HG03521 (cell line): ENCODE results near the gene KCNE2.
"Not testable (repeated sequence)": the region's sequence is repeated elsewhere in the genome, so short reads cannot be mapped to it uniquely, and the experiment has no call there.

ENCODE experiments used
- ATAC-seq: cut with Tn5 transposase; IDR thresholded peaks from one replicate; pipeline ENCODE4 v1.9.1; 2021; ENCODE audit warnings: mild to moderate bottlenecking, moderate library complexity; ENCODE audit not compliant: unreplicated experiment

The KCNE2 gene

GRCh38 chr21:34352556-34352955 lies 11.2 kb upstream of the KCNE2 start:
- no peak for ATAC-seq

GRCh38 chr21:34353182-34353581 lies 10.6 kb upstream of the KCNE2 start:
- no peak for ATAC-seq

GRCh38 chr21:34354836-34355235 lies 9.0 kb upstream of the KCNE2 start:
- ATAC-seq: no peak

- no peak for ATAC-seq
Observed at GRCh38 chr21:34355570-34355969, 8.2 kb upstream of the KCNE2 start.

- no peak for ATAC-seq
Observed at GRCh38 chr21:34357889-34358288, 5.9 kb upstream of the KCNE2 start.

GRCh38 chr21:34358866-34359265 lies 4.9 kb upstream of the KCNE2 start:
- ATAC-seq: no peak

- no peak for ATAC-seq
Observed at GRCh38 chr21:34360488-34361241, 3.1 kb upstream of the KCNE2 start.

GRCh38 chr21:34362136-34362444 lies 1.7 kb upstream of the KCNE2 start:
- no peak for ATAC-seq

- no peak for ATAC-seq
Observed at GRCh38 chr21:34362670-34363069, 1.1 kb upstream of the KCNE2 start.

- no peak for ATAC-seq
Observed at GRCh38 chr21:34364921-34365320, 1.1 kb downstream of the KCNE2 start.

- ATAC-seq: no peak
Observed at GRCh38 chr21:34365809-34366208, 2.0 kb downstream of the KCNE2 start.

- no peak for ATAC-seq
Observed at GRCh38 chr21:34367320-34367935, 3.6 kb downstream of the KCNE2 start.

GRCh38 chr21:34369741-34370140 lies 5.9 kb downstream of the KCNE2 start:
- ATAC-seq: no peak

GRCh38 chr21:34372321-34372720 lies 8.5 kb downstream of the KCNE2 start:
- no peak for ATAC-seq

GRCh38 chr21:34374462-34374861 lies 10.7 kb downstream of the KCNE2 start:
- ATAC-seq: not testable (repeated sequence)

- peak; percentile 88 for ATAC-seq
Observed at GRCh38 chr21:34374940-34375618, 11.3 kb downstream of the KCNE2 start, which contains the start of gene SMIM11. Gene SMIM11 (plus strand): TSS chr21:34375507. CDS start chr21:34379505, 3,998 bp downstream.

- peak; percentile 53 for ATAC-seq
Observed at GRCh38 chr21:34375619-34375972, 11.8 kb downstream of the KCNE2 start.

GRCh38 chr21:34383138-34383537 lies 19.3 kb downstream of the KCNE2 start:
- not testable (repeated sequence) for ATAC-seq

- peak; percentile 94 for ATAC-seq
Observed at GRCh38 chr21:34383724-34384415, 20.1 kb downstream of the KCNE2 start.

- not testable (repeated sequence) for ATAC-seq
Observed at GRCh38 chr21:34400522-34400921, 36.7 kb downstream of the KCNE2 start.

- ATAC-seq: not testable (repeated sequence)
Observed at GRCh38 chr21:34404742-34405141, 40.9 kb downstream of the KCNE2 start.
